ENCODE measurements around the gene NOL9.

Gene NOL9

GRCh38 chr1:6521536-6521935 is 32.8 kb downstream of the NOL9 start:
- no peak for DNase-seq (ENCODE audit: low read depth in 2 of 2)

- no peak for DNase-seq (ENCODE audit: low read depth in 2 of 2)
These were observed 34.2 kb downstream of the NOL9 start for GRCh38 chr1:6519935-6520671.

GRCh38 chr1:6519491-6519934 is 34.8 kb downstream of the NOL9 start:
- no peak for DNase-seq (ENCODE audit: low read depth in 2 of 2)

- DNase-seq (ENCODE audit: low read depth in 2 of 2), result no peak
These were observed 36.9 kb downstream of the NOL9 start for GRCh38 chr1:6517435-6517851.

- no peak for DNase-seq (ENCODE audit: low read depth in 2 of 2)
These were observed 38.5 kb downstream of the NOL9 start for GRCh38 chr1:6515771-6516170.

- DNase-seq (ENCODE audit: low read depth in 2 of 2), result no peak
These were observed 41.0 kb downstream of the NOL9 start for GRCh38 chr1:6513320-6513801.

- no peak for DNase-seq (ENCODE audit: low read depth in 2 of 2)
These were observed 41.4 kb downstream of the NOL9 start for GRCh38 chr1:6512908-6513280.

GRCh38 chr1:6512245-6512907 is 41.9 kb downstream of the NOL9 start:
- DNase-seq (ENCODE audit: low read depth in 2 of 2), result no peak

- no peak for DNase-seq (ENCODE audit: low read depth in 2 of 2)
These were observed 42.6 kb downstream of the NOL9 start for GRCh38 chr1:6511561-6512244.

- DNase-seq (ENCODE audit: low read depth in 2 of 2), result no peak
These were observed 43.3 kb downstream of the NOL9 start for GRCh38 chr1:6511056-6511455.

GRCh38 chr1:6510493-6510892 is 43.8 kb downstream of the NOL9 start:
- no peak for DNase-seq (ENCODE audit: low read depth in 2 of 2)

GRCh38 chr1:6509919-6510291 is 44.4 kb downstream of the NOL9 start:
- DNase-seq (ENCODE audit: low read depth in 2 of 2), result no peak

- no peak for DNase-seq (ENCODE audit: low read depth in 2 of 2)
These were observed 44.9 kb downstream of the NOL9 start for GRCh38 chr1:6509220-6509918.

GRCh38 chr1:6508816-6509189 is 45.5 kb downstream of the NOL9 start:
- DNase-seq (ENCODE audit: low read depth in 2 of 2), result no peak

- DNase-seq (ENCODE audit: low read depth in 2 of 2), result no peak
These were observed 46.0 kb downstream of the NOL9 start for GRCh38 chr1:6508154-6508815.

GRCh38 chr1:6507461-6507911 is 46.8 kb downstream of the NOL9 start:
- no peak for DNase-seq (ENCODE audit: low read depth in 2 of 2)

GRCh38 chr1:6507037-6507428 is 47.3 kb downstream of the NOL9 start:
- DNase-seq (ENCODE audit: low read depth in 2 of 2), result no peak

- no peak for DNase-seq (ENCODE audit: low read depth in 2 of 2)
These were observed 47.9 kb downstream of the NOL9 start for GRCh38 chr1:6506210-6507036.

- DNase-seq (ENCODE audit: low read depth in 2 of 2), result no peak
These were observed 48.7 kb downstream of the NOL9 start for GRCh38 chr1:6505367-6506209.

GRCh38 chr1:6504887-6505286 is 49.4 kb downstream of the NOL9 start:
- DNase-seq (ENCODE audit: low read depth in 2 of 2), result no peak

Data from activated CD8-positive, alpha-beta memory T cell treated with anti-CD3 and anti-CD28 coated beads for 4 hours (primary cell).